Activated B cell treated with CpG ODN at 0.5 μM for 24 hours (primary cell): ENCODE results near the gene ASTN1. TPM values are rescaled to one million over a fixed set of nuclear protein-coding genes. Genes with fewer than 3 reads are reported as not detected.

ENCODE experiments used
- ATAC-seq: fragments of 200-7000 bp; cut with Tn5 transposase; one replicate; pipeline ENCODE4 v1.10.0; 2021; ENCODE audit warnings: low read depth, mild to moderate bottlenecking, moderate library complexity
- CTCF ChIA-PET: fragments of 350-600 bp; sonication (Branson Sonifier 250); formaldehyde crosslinking; loops from one replicate; lab custom pipeline; 2021; ENCODE audit warnings: antibody characterized with exemption; lab: Charles Lee
- POLR2A ChIA-PET: fragments of 350-600 bp; sonication (Branson Sonifier 250); formaldehyde crosslinking; loops from one replicate; lab custom pipeline; 2021; ENCODE audit warnings: antibody characterized with exemption; lab: Charles Lee
- DNase-seq: peaks from one replicate; pipeline ENCODE4 v3.0.0; 2022
- H3K27ac Mint-ChIP-seq: one replicate; pipeline ENCODE4 v1.8.0; 2020; ENCODE audit warnings: mixed read lengths
- H3K27me3 Mint-ChIP-seq: one replicate; pipeline ENCODE4 v1.8.0; 2021; ENCODE audit warnings: mixed read lengths
- H3K36me3 Mint-ChIP-seq: one replicate; pipeline ENCODE4 v1.8.0; 2021; ENCODE audit warnings: low read depth, mixed read lengths
- H3K4me1 Mint-ChIP-seq: one replicate; pipeline ENCODE4 v1.8.0; 2021; ENCODE audit warnings: mixed read lengths
- H3K4me3 Mint-ChIP-seq: one replicate; pipeline ENCODE4 v1.8.0; 2020; ENCODE audit warnings: mild to moderate bottlenecking, mixed read lengths
- H3K9me3 Mint-ChIP-seq: one replicate; pipeline ENCODE4 v1.8.0; 2020; ENCODE audit warnings: mixed read lengths
- CTCF ChIP-seq: fragments of 200-600 bp; IDR thresholded peaks from one replicate; pipeline ENCODE4 v1.8.0; 2022; ENCODE audit warnings: antibody characterized with exemption, mild to moderate bottlenecking
- intact Hi-C: fragments of 100-400 bp; cut with micrococcal nuclease; formaldehyde crosslinking; loops from one replicate; pipeline ENCODE4 v1.15.1; 2024
- total RNA-seq: library from RNA; stranded (reverse); gene quantifications from 2 replicates; pipeline ENCODE4 v1.2.3, GENCODE V29; 2022

The ASTN1 gene
- total RNA-seq, 1 donor from 2014 or later, result not detected

- H3K36me3 Mint-ChIP-seq, result no peaks in the 10 kb centered on the region
- intact Hi-C loops, result no loop called here
- no peaks in the 10 kb centered on the region for H3K9me3 Mint-ChIP-seq
- ChIA-PET POLR2A (no interaction called here), CTCF (no interaction called here)
- H3K4me3 Mint-ChIP-seq, result no peak overlapping the region
- no peaks in the 10 kb centered on the region for H3K4me1 Mint-ChIP-seq
- ATAC-seq (no peak), DNase-seq (no peak)
- no peak for TF ChIP-seq CTCF
- H3K27me3 Mint-ChIP-seq, result no peaks in the 10 kb centered on the region
- no peak overlapping the region for H3K27ac Mint-ChIP-seq
These were observed 156.9 kb downstream of the ASTN1 start for GRCh38 chr1:177007437-177008161.

GRCh38 chr1:177002891-177003290 lies 161.6 kb downstream of the ASTN1 start:
- ChIA-PET POLR2A (no interaction called here), CTCF (no interaction called here)
- Mint-ChIP-seq H3K27ac (no peak overlapping the region), H3K4me1 (no peaks in the 10 kb centered on the region), H3K27me3 (peaks cover 9% of the 10 kb centered on the region), H3K9me3 (no peaks in the 10 kb centered on the region), H3K36me3 (no peaks in the 10 kb centered on the region), H3K4me3 (no peak overlapping the region)
- DNase-seq (no peak), ATAC-seq (no peak)
- no peak for TF ChIP-seq CTCF
- intact Hi-C loops, result no loop called here

GRCh38 chr1:177001556-177001955 lies 163.0 kb downstream of the ASTN1 start:
- TF ChIP-seq CTCF, result no peak
- Mint-ChIP-seq H3K4me1 (no peaks in the 10 kb centered on the region), H3K4me3 (no peak overlapping the region), H3K27me3 (peaks cover 15% of the 10 kb centered on the region), H3K9me3 (no peaks in the 10 kb centered on the region), H3K27ac (no peak overlapping the region), H3K36me3 (no peaks in the 10 kb centered on the region)
- ATAC-seq (no peak), DNase-seq (no peak)
- ChIA-PET POLR2A (no interaction called here), CTCF (no interaction called here)
- intact Hi-C loops, result no loop called here

DNA sequence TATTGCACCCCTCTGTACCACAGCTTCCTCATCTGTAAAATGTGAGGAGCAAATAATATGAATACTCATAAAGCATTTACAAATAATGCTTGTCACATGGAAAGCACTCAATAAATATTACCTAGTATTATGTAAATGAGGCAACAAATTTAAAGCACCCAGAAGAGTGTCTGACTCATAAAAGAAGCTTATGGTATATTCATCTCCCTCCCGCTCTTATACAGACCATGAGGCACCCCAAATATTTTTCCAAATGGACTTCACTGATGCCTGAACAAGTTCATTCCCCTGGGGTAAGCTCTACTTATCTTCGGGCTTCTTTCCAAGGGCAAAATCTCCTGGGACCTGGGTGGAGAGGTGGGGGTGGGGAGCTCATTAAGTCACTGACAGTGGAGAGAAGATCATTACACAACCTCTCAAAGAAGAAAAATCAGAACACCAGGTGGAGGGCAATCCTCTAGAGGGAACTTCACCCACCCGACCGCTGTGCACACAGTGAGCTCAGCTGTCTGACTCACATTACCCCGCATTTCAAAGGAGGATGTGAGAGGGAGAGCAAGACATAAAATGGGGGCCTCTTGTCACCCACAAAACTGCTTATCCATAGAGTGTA lies 166.2 kb downstream of the ASTN1 start:
- no peaks in the 10 kb centered on the region for H3K4me1 Mint-ChIP-seq
- no peak overlapping the region for H3K27ac Mint-ChIP-seq
- H3K4me3 Mint-ChIP-seq, result no peak overlapping the region
- ChIA-PET POLR2A (no interaction called here), CTCF (no interaction called here)
- ATAC-seq (no peak), DNase-seq (no peak)
- H3K36me3 Mint-ChIP-seq, result no peaks in the 10 kb centered on the region
- H3K27me3 Mint-ChIP-seq, result peaks cover 18% of the 10 kb centered on the region
- no peaks in the 10 kb centered on the region for H3K9me3 Mint-ChIP-seq
- intact Hi-C loops, result no loop called here
- TF ChIP-seq CTCF, result no peak

- H3K36me3 Mint-ChIP-seq, result no peaks in the 10 kb centered on the region
- ChIA-PET CTCF (no interaction called here), POLR2A (no interaction called here)
- no peak overlapping the region for H3K4me3 Mint-ChIP-seq
- no peaks in the 10 kb centered on the region for H3K4me1 Mint-ChIP-seq
- no peak overlapping the region for H3K27ac Mint-ChIP-seq
- intact Hi-C loops, result no loop called here
- no peaks in the 10 kb centered on the region for H3K9me3 Mint-ChIP-seq
- TF ChIP-seq CTCF, result no peak
- no peak for DNase-seq
- peaks cover 18% of the 10 kb centered on the region for H3K27me3 Mint-ChIP-seq
- no peak for ATAC-seq
These were observed 167.9 kb downstream of the ASTN1 start for GRCh38 chr1:176996456-176997090.
